GM21786 (cell line): ENCODE measurements around the gene SEC14L2.
"Not testable (repeated sequence)": the region's sequence is repeated elsewhere in the genome, so short reads cannot be mapped to it uniquely, and the experiment has no call there.

Experiments used
- ATAC-seq: cut with Tn5 transposase; IDR thresholded peaks from one replicate; pipeline ENCODE4 v1.9.1; 2021; ENCODE audit not compliant: unreplicated experiment

The SEC14L2 gene

DNA sequence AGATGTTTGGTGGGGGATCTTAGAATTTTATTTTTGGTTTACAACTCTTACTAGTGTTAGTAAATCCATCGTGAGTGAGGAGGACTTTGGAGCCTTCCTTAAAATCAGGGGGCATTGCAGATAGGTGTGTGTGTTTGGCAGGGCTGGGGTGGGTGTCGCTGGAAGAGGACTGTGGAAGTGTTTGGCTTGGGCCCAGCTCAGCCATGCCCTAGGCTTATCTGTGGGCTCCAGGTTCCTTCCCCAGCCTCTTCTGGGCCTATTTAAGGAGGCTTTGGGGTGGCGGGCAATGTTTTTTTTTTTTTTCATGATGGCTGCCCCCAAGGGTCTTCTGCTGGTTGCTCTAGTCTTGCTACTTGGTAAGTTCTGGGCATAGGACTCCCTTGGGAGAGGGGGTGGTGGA, 50.8 kb downstream of the SEC14L2 start:
- ATAC-seq = no peak

DNA sequence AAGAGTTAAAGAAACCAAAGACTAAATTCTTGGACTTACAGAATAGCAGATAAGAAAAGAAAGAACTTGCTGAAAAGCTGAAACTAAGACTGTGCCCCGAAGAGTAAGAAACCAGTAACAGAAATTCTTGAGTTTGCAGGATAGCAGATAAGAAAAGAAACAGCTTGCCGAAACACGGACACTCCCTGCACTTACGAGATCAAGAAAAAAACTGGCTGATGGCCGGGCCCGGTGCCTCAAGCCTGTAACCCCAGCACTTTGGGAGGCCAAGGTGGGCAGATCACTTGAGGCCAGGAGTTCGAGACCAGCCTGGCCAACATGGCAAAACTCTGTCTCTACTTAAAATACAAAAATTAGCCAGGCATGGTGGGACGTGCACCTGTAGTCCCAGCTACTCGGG, 54.7 kb downstream of the SEC14L2 start:
- not testable (repeated sequence) for ATAC-seq

DNA sequence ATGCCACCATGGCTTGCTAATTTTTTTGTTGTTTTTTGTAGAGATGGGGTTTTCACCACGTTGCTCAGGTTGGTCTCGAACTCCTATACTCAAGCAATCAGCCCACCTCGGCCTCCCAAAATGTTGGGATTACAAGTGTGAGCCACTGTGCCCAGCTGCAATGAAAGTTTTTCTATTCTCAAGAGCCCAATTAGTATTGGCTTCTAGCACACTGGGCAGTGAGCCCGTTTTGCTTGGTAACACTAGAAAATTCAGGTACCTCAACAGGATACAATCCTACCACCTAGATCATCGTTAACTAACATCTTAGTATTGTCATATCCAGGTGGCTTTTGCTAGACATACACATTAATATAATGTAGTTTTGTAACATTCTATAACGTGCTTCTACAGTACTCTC, 56.0 kb downstream of the SEC14L2 start:
- no peak for ATAC-seq

DNA sequence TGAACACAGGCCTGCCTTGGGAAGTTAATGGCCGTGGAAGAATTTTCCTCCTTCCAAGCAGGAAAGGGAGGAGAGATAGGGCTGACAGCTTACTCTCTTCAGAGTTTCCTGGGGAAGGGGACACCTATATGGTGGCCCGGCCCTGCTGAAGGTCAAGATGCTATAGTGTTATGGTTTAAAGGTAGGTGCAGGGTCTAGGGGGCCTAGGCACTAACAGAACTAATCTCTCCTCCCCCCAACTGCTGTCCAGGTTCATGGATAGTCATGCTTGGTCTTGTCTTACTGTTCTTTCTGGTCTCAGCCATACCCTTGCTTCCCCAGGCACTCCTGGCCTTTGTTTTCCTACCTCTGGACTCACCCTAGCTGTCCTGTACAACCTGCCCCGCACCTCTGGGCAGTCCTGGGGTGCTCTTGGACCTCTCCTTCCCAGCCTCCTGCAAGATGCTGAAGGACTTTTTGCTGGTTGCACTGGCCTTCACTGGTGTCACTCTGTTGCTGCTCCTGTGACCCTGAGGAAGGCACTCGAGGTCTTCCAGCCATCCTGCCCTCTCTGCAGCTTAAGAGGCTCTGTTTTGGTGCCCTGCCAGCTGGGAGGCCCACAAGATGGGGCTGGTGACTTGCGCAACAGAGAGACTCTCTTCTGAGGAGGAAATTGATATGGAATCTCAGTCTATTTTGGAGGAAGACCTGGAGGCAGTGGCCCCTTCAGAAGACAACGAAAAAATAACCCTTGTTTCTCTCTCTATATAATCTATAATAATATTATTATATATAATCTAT, 57.1 kb downstream of the SEC14L2 start:
- no peak for ATAC-seq

DNA sequence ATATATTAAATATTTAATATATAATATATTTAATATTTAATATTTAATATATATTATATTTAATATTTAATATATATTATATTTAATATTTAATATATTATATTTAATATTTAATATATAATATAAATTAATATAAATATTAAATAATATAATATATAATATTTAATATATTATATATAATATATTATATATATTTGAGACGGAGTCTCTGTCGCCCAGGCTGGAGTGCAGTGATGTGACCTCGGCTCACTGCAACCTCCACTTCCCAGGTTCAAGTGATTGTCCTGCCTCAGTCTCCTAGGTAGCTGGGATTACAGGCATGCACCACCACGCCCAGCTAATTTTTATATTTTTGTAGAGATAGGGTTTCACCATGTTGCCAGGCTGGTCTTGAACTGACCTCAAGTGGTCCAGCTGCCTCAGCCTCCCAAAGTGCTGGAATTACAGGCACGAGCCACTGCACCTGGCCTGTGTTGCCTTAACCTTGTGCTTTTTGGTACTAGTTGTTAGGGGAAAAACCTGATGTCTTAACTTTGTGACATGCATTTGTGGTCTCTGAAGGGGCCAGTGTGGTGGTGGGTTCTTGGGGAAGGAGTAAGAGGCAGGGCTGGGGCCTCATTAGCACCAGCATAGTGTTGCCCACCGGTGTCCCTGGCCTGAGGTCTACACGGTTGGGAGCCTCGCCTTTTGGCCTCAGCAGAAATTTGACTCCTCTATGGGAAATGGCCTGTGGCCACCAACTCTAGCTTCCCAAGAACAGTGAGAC, 58.4 kb downstream of the SEC14L2 start:
- ATAC-seq = no peak

DNA sequence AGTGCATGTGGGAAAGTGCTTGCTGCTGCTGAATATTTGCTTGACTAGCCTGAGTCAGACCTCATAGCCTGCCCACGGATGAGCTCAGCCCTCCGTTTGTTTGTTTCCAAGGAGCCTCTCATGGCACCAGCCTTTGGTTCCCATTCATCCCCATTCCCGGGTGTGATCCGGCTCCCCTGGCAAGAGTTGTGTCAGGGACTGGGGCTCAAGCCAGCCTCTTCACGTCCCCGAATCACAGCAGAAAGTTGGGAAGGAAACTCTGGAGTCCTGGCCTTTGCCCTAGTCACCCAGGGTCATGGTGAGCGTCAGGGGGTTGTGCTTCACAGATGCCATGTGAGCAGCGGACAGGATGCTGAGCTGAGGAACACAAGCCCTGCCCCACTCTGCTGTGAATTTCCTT, 61.2 kb downstream of the SEC14L2 start:
- ATAC-seq = no peak

DNA sequence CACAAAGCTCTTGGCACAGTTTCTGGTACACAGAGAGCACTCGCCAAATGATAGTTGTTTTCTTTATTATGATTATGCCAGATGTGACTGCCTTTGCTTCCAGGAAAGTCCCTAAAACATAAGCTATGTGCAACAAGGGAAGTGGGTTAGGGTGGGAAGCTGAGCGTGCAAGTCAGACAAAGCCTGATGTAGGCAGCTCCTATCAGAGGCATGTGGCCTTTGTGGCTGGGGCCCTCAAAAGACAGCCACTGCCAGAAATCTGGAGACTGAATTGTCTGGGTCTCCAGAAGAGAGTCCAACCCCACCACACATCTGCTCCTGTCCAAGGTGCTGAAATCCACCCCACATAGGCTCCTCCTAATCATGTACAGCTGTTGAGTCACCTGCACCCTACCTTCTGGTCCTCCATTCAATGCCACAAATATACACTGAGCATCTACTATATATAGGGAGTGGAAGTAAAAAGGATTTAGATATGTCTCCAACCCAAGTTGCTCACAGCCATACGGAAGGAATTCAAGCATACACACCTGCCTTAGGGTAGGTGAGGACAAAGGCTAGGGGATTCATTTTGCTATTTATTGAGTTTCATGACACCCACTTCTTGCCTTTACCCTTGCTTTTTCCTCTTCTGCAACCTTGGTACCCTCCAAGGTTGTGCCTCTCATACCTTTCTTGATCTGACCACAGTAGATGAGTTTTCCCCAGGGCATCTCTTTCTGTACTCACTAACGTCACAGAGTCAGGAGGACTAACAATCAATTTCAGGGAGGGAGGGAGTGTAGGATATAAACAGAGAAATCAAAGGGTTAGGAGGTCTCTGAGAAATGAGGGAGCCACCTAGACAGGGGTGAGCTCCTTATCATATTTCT, 62.6 kb downstream of the SEC14L2 start:
- no peak for ATAC-seq

DNA sequence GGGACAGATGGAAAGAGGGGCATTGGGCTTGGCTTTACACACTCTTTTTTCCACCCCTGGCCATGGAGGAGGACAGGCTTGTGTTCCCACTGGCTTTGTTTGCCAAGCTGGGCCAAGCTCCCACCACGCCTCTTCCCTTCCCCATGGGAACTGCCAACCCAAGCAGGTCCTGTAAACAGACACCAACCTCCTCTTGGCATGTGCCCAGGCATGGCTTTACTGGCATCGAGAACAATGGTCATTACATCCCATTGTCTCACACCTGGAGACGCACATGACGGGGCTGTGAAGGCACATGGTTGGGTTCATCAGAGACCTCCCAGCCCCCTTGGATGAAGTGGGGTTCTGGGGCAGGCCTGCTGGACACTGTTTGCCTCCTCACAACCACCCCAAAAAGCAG, 63.3 kb downstream of the SEC14L2 start:
- no peak for ATAC-seq

DNA sequence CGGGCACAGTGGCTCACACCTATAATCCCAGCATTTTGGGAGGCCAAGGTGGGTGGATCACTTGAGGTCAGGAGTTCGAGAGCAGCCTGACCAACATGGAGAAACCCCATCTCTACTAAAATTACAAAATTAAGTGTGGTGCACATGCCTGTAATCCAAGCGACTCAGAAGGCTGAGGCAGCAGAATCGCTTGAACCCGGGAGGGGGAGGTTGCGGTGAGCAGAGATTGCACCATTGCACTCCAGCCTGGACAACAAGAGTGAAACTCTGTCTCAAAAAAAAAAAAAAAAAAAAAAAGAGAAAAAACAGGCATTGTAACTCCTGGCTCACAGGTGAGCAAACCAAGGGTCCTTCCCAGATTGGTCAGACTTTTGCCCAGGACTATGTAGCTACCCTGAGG, 63.7 kb downstream of the SEC14L2 start:
- ATAC-seq = not testable (repeated sequence)

DNA sequence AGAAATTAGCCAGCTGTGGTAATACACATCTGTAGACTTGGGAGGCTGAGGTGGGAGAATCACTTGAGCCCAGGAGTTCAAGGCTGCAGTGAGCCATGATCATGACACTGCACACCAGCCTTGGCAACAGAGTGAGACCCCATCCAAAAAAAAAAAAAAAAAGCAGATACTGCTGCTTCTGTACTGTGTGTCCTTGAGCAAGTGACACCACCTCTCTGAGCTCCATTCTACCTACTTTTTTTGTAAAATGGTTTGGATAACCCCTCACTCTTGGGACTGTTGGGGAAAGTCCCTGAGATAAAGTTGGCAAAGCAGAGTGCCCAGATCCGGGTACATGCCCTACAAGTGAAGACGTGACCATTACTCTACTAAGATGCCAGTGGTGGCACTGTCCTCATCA, 72.3 kb downstream of the SEC14L2 start:
- no peak for ATAC-seq

DNA sequence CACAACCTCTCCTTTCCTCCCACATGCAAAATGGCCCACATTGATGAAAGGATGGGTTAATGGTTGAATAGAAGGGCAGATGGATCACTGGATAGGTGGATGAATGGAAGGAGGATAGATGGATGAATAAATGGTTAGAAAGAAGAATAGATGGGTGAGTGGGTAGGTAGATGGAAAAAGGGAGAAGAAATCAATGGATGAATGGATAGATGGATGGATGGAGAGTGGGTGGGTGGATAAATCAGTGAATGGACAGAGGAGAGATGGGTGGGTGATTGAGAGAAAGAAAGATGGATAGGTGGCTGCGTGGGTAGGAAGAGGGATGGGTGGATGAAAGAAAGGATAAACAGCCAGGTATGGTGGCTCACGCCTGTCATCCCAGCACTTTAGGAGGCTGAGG, 73.8 kb downstream of the SEC14L2 start:
- ATAC-seq = no peak

DNA sequence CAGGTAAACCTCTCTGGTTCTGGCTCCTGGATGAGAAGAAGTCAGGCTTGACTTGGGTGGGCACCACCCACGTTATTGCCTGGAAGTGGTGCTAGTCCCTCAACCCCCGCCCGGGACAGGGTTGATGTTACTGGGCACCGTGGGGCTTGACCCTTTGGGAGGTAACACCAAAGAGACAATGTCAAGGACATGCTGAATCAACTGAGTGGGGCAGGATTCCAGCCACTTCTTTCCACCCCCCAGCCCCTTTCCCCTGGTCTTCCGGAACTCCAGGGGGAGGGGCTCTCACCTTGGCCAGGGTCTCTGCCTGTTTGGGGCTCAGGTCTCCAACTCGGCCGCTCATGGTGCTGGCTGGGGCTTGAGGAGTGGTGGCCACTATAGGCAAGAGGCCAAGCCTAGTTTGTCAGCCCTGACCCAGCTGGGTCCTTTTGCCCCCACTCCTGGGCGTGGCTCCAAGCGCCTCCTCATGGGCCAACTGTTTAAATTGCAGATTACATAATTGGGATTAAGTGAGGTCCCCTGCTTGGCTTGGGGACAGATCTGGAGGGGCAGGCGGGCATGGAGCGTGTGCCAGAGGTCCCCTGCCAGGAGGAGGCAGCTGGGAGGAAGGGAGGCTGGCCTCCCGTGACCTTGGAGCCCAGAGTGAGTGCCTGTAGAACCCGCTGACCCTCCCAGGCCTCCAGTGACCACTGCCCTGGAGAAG, 74.9 kb downstream of the SEC14L2 start, which contains the start of gene SEC14L3:
SEC14L3 (minus strand) TSS at position 402 of the 703 bp plus-strand sequence; CDS start at position 343, 59 bp downstream.
- no peak for ATAC-seq

DNA sequence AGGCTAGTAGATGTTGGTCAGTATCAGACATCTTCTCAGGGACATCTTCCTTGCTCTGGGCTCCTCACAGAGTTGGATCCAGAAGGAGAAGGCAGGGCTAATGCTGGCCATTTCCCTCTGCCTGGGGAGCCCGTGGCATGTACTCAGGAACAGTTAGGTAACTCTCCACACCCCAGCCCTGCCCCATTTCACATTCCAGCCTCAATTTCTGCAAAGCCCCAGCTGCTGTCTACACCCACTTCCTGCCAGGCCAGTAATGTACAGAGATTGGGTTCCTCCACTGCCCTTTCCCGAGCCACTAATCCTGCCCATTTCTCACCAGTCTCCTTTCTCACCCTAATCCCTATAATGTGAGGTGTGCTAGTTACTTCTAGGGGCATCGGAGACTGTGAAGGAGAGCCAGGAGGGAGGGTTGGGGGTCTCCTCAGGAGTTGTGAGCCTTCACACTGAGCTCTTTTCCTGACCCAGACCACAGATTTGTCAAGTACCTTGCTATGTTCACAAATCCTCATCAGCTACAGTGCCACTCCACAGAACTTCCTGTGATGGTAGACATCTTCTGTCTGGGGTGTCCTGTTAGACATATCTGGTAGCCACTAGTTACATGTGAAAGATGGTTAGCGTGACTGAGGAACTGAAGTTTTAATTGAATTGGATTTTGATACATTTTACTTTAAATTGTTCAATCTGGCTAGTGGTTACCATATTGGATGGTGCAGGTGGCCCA, 76.3 kb downstream of the SEC14L2 start:
- no peak for ATAC-seq

DNA sequence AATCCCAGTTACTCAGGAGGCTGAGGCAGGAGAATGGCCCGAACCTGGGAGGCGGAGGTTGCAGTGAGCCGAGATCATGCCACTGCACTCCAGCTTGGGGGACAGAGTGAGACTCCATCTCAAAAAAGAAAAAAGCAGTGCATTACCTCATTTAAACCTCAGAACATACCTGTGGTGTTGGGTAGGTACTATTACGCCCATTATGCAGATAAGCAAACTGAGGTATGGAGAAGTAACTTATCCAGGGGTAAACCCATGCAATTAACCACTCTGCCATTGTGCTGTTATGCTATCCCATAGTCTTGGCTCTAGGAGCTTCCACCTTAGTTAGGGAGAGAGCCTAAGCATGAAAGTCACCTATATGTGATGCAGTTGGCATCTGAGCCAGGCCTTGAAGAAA, 77.3 kb downstream of the SEC14L2 start:
- ATAC-seq = no peak
